Keratinocyte (primary cell): ENCODE data around the gene TMEM38A.

ENCODE experiments used
- CTCF ChIP-seq, 3 experiments: IDR thresholded peaks in 1 of 3; conservative IDR thresholded peaks in 1 of 3; optimal IDR thresholded peaks in 1 of 3; 2 replicates in 2 of 3; 3 replicates in 1 of 3; pipeline versions ENCODE3 to v1.5.1; 2011; ENCODE audit warnings: low read length in 3 of 3, mild to moderate bottlenecking in 3 of 3, moderate library complexity in 2 of 3, control low read depth in 1 of 3, inconsistent platforms in 1 of 3; ENCODE audit not compliant: insufficient read depth in 2 of 3; ENCODE audit errors: extremely low read depth in 1 of 3
- EZH2 ChIP-seq: IDR thresholded peaks from one replicate; pipeline ENCODE4 v1.6.1; 2012; ENCODE audit warnings: inconsistent platforms, mild to moderate bottlenecking, low read length, moderate library complexity

GRCh38 chr19:16627928-16628182 is 33.1 kb upstream of the TMEM38A start:
- TF ChIP-seq CTCF (optimal IDR thresholded peaks at IDR 0.05 in 1 of 3, IDR thresholded peaks at IDR 0.05 in 1 of 3, conservative IDR thresholded peaks at IDR 0.05 in 1 of 3; ENCODE audit: extremely low read depth in 1 of 3, insufficient read depth in 2 of 3, low read length in 3 of 3) (no peak), EZH2 (no peak)
